Measurements from ENCODE around the gene LRP6. TPM values are rescaled to one million over a fixed set of nuclear protein-coding genes. Genes with fewer than 3 reads are reported as not detected.
"Not testable (repeated sequence)": the region's sequence is repeated elsewhere in the genome, so short reads cannot be mapped to it uniquely, and the experiment has no call there.

LRP6 gene
- total and polyA plus RNA-seq, 2 donors, result 3.3 to 11.7 TPM

- Histone ChIP-seq H3K27me3 (ENCODE audit: control insufficient read depth in 2 of 2, insufficient read depth in 1 of 2, low read length in 1 of 2) (no peaks in the 10 kb centered on the region), H3K4me1 (ENCODE audit: control insufficient read depth in 2 of 2, insufficient read depth in 2 of 2, low read length in 2 of 2) (no peaks in the 10 kb centered on the region), H3K9me3 (ENCODE audit: control insufficient read depth in 2 of 2, insufficient read depth in 1 of 2, low read length in 1 of 2) (no peaks in the 10 kb centered on the region), H3K27ac (ENCODE audit: low read depth in 1 of 2, low read length in 1 of 2) (no peak overlapping the region), H3K4me3 (ENCODE audit: low read length in 2 of 2) (no peak overlapping the region), H3K36me3 (ENCODE audit: control insufficient read depth in 2 of 2, insufficient read depth in 2 of 2, low read length in 1 of 2) (no peaks in the 10 kb centered on the region)
- no peak for DNase-seq (ENCODE audit: low read depth in 6 of 9, low spot score in 9 of 9)
Observed at GRCh38 chr12:12166751-12167150, 100.1 kb downstream of the LRP6 start.

- Histone ChIP-seq H3K36me3 (ENCODE audit: control insufficient read depth in 2 of 2, insufficient read depth in 2 of 2, low read length in 1 of 2) (peaks cover 4 to 10% of the 10 kb centered on the region in 2 donors), H3K27ac (ENCODE audit: low read depth in 1 of 2, low read length in 1 of 2) (no peak overlapping the region), H3K4me1 (ENCODE audit: control insufficient read depth in 2 of 2, insufficient read depth in 2 of 2, low read length in 2 of 2) (no peaks in the 10 kb centered on the region), H3K27me3 (ENCODE audit: control insufficient read depth in 2 of 2, insufficient read depth in 1 of 2, low read length in 1 of 2) (no peaks in the 10 kb centered on the region), H3K4me3 (ENCODE audit: low read length in 2 of 2) (no peak overlapping the region), H3K9me3 (ENCODE audit: control insufficient read depth in 2 of 2, insufficient read depth in 1 of 2, low read length in 1 of 2) (no peaks in the 10 kb centered on the region)
- no peak for DNase-seq (ENCODE audit: low read depth in 6 of 9, low spot score in 9 of 9)
- 100% methylated on average over 1 of the region's 1 CpG for WGBS
Observed at GRCh38 chr12:12159988-12160387, 106.9 kb downstream of the LRP6 start.

DNA sequence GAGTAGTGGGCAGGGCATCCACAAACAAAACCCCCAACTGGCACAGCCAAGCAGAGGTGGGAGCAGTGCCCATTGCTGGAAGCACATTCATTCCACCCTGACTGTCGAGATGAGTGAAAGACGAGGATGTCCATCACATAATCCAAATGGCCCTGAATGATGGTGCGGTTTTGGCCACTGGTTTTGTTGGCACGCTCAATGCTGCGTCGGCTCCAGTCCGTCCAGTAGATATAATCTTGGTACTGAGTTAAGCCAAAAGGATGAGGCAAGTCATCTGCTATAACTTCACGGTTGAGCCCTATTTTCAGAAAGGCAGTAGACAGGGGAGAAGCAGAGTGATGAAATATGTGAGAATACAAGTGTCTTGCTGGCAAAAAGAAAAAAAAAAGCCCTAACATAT, 108.0 kb downstream of the LRP6 start:
- H3K4me1 ChIP-seq (ENCODE audit: control insufficient read depth in 2 of 2, insufficient read depth in 2 of 2, low read length in 2 of 2), result no peaks in the 10 kb centered on the region
- no peak for DNase-seq (ENCODE audit: low read depth in 6 of 9, low spot score in 9 of 9)
- no peak overlapping the region for H3K4me3 ChIP-seq (ENCODE audit: low read length in 2 of 2)
- H3K27ac ChIP-seq (ENCODE audit: low read depth in 1 of 2, low read length in 1 of 2), result no peak overlapping the region
- WGBS, result 98% methylated on average over 8 of the region's 8 CpGs
- no peaks in the 10 kb centered on the region for H3K27me3 ChIP-seq (ENCODE audit: control insufficient read depth in 2 of 2, insufficient read depth in 1 of 2, low read length in 1 of 2)
- no peaks in the 10 kb centered on the region for H3K9me3 ChIP-seq (ENCODE audit: control insufficient read depth in 2 of 2, insufficient read depth in 1 of 2, low read length in 1 of 2)
- H3K36me3 ChIP-seq (ENCODE audit: control insufficient read depth in 2 of 2, insufficient read depth in 2 of 2, low read length in 1 of 2), result peaks cover 4 to 10% of the 10 kb centered on the region in 2 donors

DNA sequence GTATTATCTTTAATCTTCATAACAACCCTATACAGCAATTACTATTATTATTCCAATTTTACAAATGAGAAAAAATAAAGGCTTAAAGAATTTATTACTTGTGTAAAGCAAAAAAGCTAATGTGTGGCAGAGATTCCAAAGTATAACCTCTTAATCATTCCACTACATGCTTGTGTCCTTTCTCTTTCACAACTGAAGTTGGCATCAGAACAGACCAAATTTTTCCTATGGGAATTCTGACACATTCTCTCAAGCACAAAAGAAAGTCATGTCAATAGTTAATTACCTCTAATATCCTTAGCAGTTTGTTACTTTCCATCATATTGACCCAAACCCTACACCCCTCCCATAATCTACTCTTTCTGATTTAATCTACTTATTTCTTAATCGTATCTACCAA, 109.4 kb downstream of the LRP6 start:
- Histone ChIP-seq H3K9me3 (ENCODE audit: control insufficient read depth in 2 of 2, insufficient read depth in 1 of 2, low read length in 1 of 2) (no peaks in the 10 kb centered on the region), H3K4me3 (ENCODE audit: low read length in 2 of 2) (no peak overlapping the region), H3K4me1 (ENCODE audit: control insufficient read depth in 2 of 2, insufficient read depth in 2 of 2, low read length in 2 of 2) (no peaks in the 10 kb centered on the region), H3K27me3 (ENCODE audit: control insufficient read depth in 2 of 2, insufficient read depth in 1 of 2, low read length in 1 of 2) (no peaks in the 10 kb centered on the region), H3K27ac (ENCODE audit: low read depth in 1 of 2, low read length in 1 of 2) (no peak overlapping the region), H3K36me3 (ENCODE audit: control insufficient read depth in 2 of 2, insufficient read depth in 2 of 2, low read length in 1 of 2) (peaks cover 4 to 10% of the 10 kb centered on the region in 2 donors)
- no peak for DNase-seq (ENCODE audit: low read depth in 6 of 9, low spot score in 9 of 9)
- 100% methylated on average over 1 of the region's 1 CpG for WGBS

GRCh38 chr12:12156828-12157227, 110.0 kb downstream of the LRP6 start:
- Histone ChIP-seq H3K36me3 (ENCODE audit: control insufficient read depth in 2 of 2, insufficient read depth in 2 of 2, low read length in 1 of 2) (peaks cover 4 to 10% of the 10 kb centered on the region in 2 donors), H3K4me1 (ENCODE audit: control insufficient read depth in 2 of 2, insufficient read depth in 2 of 2, low read length in 2 of 2) (no peaks in the 10 kb centered on the region), H3K9me3 (ENCODE audit: control insufficient read depth in 2 of 2, insufficient read depth in 1 of 2, low read length in 1 of 2) (no peaks in the 10 kb centered on the region), H3K4me3 (ENCODE audit: low read length in 2 of 2) (no peak overlapping the region), H3K27me3 (ENCODE audit: control insufficient read depth in 2 of 2, insufficient read depth in 1 of 2, low read length in 1 of 2) (no peaks in the 10 kb centered on the region), H3K27ac (ENCODE audit: low read depth in 1 of 2, low read length in 1 of 2) (no peak overlapping the region)
- WGBS, result 96% methylated on average over 2 of the region's 2 CpGs
- DNase-seq (ENCODE audit: low read depth in 6 of 9, low spot score in 9 of 9), result no peak

GRCh38 chr12:12156116-12156515, 110.7 kb downstream of the LRP6 start:
- no peak overlapping the region for H3K27ac ChIP-seq (ENCODE audit: low read depth in 1 of 2, low read length in 1 of 2)
- H3K9me3 ChIP-seq (ENCODE audit: control insufficient read depth in 2 of 2, insufficient read depth in 1 of 2, low read length in 1 of 2), result no peaks in the 10 kb centered on the region
- H3K27me3 ChIP-seq (ENCODE audit: control insufficient read depth in 2 of 2, insufficient read depth in 1 of 2, low read length in 1 of 2), result no peaks in the 10 kb centered on the region
- no peak overlapping the region for H3K4me3 ChIP-seq (ENCODE audit: low read length in 2 of 2)
- H3K4me1 ChIP-seq (ENCODE audit: control insufficient read depth in 2 of 2, insufficient read depth in 2 of 2, low read length in 2 of 2), result no peaks in the 10 kb centered on the region
- WGBS, result 98% methylated on average over 6 of the region's 6 CpGs
- peaks cover 4 to 10% of the 10 kb centered on the region in 2 donors for H3K36me3 ChIP-seq (ENCODE audit: control insufficient read depth in 2 of 2, insufficient read depth in 2 of 2, low read length in 1 of 2)
- DNase-seq (ENCODE audit: low read depth in 6 of 9, low spot score in 9 of 9), result no peak

GRCh38 chr12:12153596-12153995, 113.2 kb downstream of the LRP6 start:
- WGBS, result 95% methylated on average over 3 of the region's 3 CpGs
- Histone ChIP-seq H3K27ac (ENCODE audit: low read depth in 1 of 2, low read length in 1 of 2) (no peak overlapping the region), H3K27me3 (ENCODE audit: control insufficient read depth in 2 of 2, insufficient read depth in 1 of 2, low read length in 1 of 2) (no peaks in the 10 kb centered on the region), H3K4me3 (ENCODE audit: low read length in 2 of 2) (no peak overlapping the region), H3K9me3 (ENCODE audit: control insufficient read depth in 2 of 2, insufficient read depth in 1 of 2, low read length in 1 of 2) (no peaks in the 10 kb centered on the region), H3K4me1 (ENCODE audit: control insufficient read depth in 2 of 2, insufficient read depth in 2 of 2, low read length in 2 of 2) (no peaks in the 10 kb centered on the region), H3K36me3 (ENCODE audit: control insufficient read depth in 2 of 2, insufficient read depth in 2 of 2, low read length in 1 of 2) (peaks cover under 1 to 13% of the 10 kb centered on the region in 2 donors)
- no peak for DNase-seq (ENCODE audit: low read depth in 6 of 9, low spot score in 9 of 9)

GRCh38 chr12:12147111-12147510, 119.7 kb downstream of the LRP6 start:
- WGBS, result 98% methylated on average over 6 of the region's 6 CpGs
- no peak overlapping the region for H3K4me3 ChIP-seq (ENCODE audit: low read length in 2 of 2)
- peaks cover 0 to 19% of the 10 kb centered on the region in 2 donors for H3K36me3 ChIP-seq (ENCODE audit: control insufficient read depth in 2 of 2, insufficient read depth in 2 of 2, low read length in 1 of 2)
- H3K4me1 ChIP-seq (ENCODE audit: control insufficient read depth in 2 of 2, insufficient read depth in 2 of 2, low read length in 2 of 2), result no peaks in the 10 kb centered on the region
- H3K27ac ChIP-seq (ENCODE audit: low read depth in 1 of 2, low read length in 1 of 2), result no peak overlapping the region
- H3K9me3 ChIP-seq (ENCODE audit: control insufficient read depth in 2 of 2, insufficient read depth in 1 of 2, low read length in 1 of 2), result no peaks in the 10 kb centered on the region
- no peak for DNase-seq (ENCODE audit: low read depth in 6 of 9, low spot score in 9 of 9)
- no peaks in the 10 kb centered on the region for H3K27me3 ChIP-seq (ENCODE audit: control insufficient read depth in 2 of 2, insufficient read depth in 1 of 2, low read length in 1 of 2)

DNA sequence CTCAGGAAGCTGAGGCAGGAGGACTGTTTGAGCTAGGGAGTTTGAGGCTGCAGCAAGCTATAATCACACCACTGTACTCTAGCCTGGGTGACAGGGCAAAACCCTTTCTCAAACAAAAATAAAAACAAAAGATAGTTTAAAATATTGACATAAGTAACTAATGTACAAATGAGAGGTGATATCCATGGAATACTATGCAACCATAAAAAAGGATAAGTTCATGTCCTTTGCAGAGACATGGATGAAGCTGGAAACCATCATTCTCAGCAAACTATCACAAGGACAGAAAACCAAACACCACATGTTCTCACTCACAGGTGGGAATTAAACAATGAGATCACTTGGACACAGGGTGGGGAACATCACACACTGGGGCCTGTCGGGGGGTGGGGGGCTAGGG, 122.3 kb downstream of the LRP6 start:
- not testable (repeated sequence) for H3K27me3 ChIP-seq (ENCODE audit: control insufficient read depth in 2 of 2, insufficient read depth in 1 of 2, low read length in 1 of 2); H3K27ac ChIP-seq (ENCODE audit: low read depth in 1 of 2, low read length in 1 of 2); H3K4me3 ChIP-seq (ENCODE audit: low read length in 2 of 2); H3K4me1 ChIP-seq (ENCODE audit: control insufficient read depth in 2 of 2, insufficient read depth in 2 of 2, low read length in 2 of 2); DNase-seq (ENCODE audit: low read depth in 6 of 9, low spot score in 9 of 9); H3K9me3 ChIP-seq (ENCODE audit: control insufficient read depth in 2 of 2, insufficient read depth in 1 of 2, low read length in 1 of 2)
- peaks cover 0 to 14% of the 10 kb centered on the region in 2 donors for H3K36me3 ChIP-seq (ENCODE audit: control insufficient read depth in 2 of 2, insufficient read depth in 2 of 2, low read length in 1 of 2)
- WGBS, result 66% methylated on average over 1 of the region's 1 CpG

GRCh38 chr12:12141000-12141399, 125.8 kb downstream of the LRP6 start:
- no peaks in the 10 kb centered on the region for H3K9me3 ChIP-seq (ENCODE audit: control insufficient read depth in 2 of 2, insufficient read depth in 1 of 2, low read length in 1 of 2)
- H3K4me3 ChIP-seq (ENCODE audit: low read length in 2 of 2), result no peak overlapping the region
- no peaks in the 10 kb centered on the region for H3K4me1 ChIP-seq (ENCODE audit: control insufficient read depth in 2 of 2, insufficient read depth in 2 of 2, low read length in 2 of 2)
- H3K36me3 ChIP-seq (ENCODE audit: control insufficient read depth in 2 of 2, insufficient read depth in 2 of 2, low read length in 1 of 2), result no peaks in the 10 kb centered on the region
- no peak for DNase-seq (ENCODE audit: low read depth in 6 of 9, low spot score in 9 of 9)
- no peaks in the 10 kb centered on the region for H3K27me3 ChIP-seq (ENCODE audit: control insufficient read depth in 2 of 2, insufficient read depth in 1 of 2, low read length in 1 of 2)
- H3K27ac ChIP-seq (ENCODE audit: low read depth in 1 of 2, low read length in 1 of 2), result no peak overlapping the region

Measured in thymus (tissue), 11 donors.